HG02763 (cell line): ENCODE measurements around the gene CNOT6.

Experiments
- ATAC-seq: cut with Tn5 transposase; IDR thresholded peaks from one replicate; pipeline ENCODE4 v1.9.1; 2021; ENCODE audit warnings: mild to moderate bottlenecking, moderate library complexity; ENCODE audit not compliant: unreplicated experiment

Gene CNOT6

GRCh38 chr5:180598797-180599589, 104.8 kb downstream of the CNOT6 start:
- ATAC-seq = no peak

- no peak for ATAC-seq
These were observed 105.4 kb downstream of the CNOT6 start for GRCh38 chr5:180599590-180599914.

GRCh38 chr5:180599981-180600553, 105.9 kb downstream of the CNOT6 start:
- no peak for ATAC-seq

- ATAC-seq = no peak
These were observed 106.4 kb downstream of the CNOT6 start for GRCh38 chr5:180600554-180601041.

- ATAC-seq = no peak
These were observed 107.7 kb downstream of the CNOT6 start for GRCh38 chr5:180601591-180602480.

GRCh38 chr5:180602481-180603075, 108.4 kb downstream of the CNOT6 start:
- no peak for ATAC-seq

GRCh38 chr5:180603076-180603594, 109.0 kb downstream of the CNOT6 start:
- ATAC-seq = no peak

- no peak for ATAC-seq
These were observed 110.1 kb downstream of the CNOT6 start for GRCh38 chr5:180604271-180604670.

GRCh38 chr5:180605554-180606214, 111.5 kb downstream of the CNOT6 start:
- ATAC-seq = no peak

- no peak for ATAC-seq
These were observed 112.1 kb downstream of the CNOT6 start for GRCh38 chr5:180606215-180606785.

GRCh38 chr5:180607861-180608571, 113.8 kb downstream of the CNOT6 start:
- ATAC-seq = no peak

GRCh38 chr5:180608572-180609310, 114.6 kb downstream of the CNOT6 start:
- ATAC-seq = no peak

- ATAC-seq = no peak
These were observed 115.2 kb downstream of the CNOT6 start for GRCh38 chr5:180609386-180609785.

GRCh38 chr5:180609817-180610550, 115.8 kb downstream of the CNOT6 start:
- no peak for ATAC-seq

- no peak for ATAC-seq
These were observed 117.1 kb downstream of the CNOT6 start for GRCh38 chr5:180611140-180611850.

GRCh38 chr5:180612683-180613082, 118.5 kb downstream of the CNOT6 start:
- no peak for ATAC-seq

- no peak for ATAC-seq
These were observed 119.1 kb downstream of the CNOT6 start for GRCh38 chr5:180613188-180613813.
